ENCODE data around the gene TOMM7. TPM values are rescaled to one million over a fixed set of nuclear protein-coding genes. Genes with fewer than 3 reads are reported as not detected.

Gene TOMM7
- polyA plus RNA-seq, 1 of the 3 experiments (the other 2 are of a cell fraction), result 546 TPM

DNA sequence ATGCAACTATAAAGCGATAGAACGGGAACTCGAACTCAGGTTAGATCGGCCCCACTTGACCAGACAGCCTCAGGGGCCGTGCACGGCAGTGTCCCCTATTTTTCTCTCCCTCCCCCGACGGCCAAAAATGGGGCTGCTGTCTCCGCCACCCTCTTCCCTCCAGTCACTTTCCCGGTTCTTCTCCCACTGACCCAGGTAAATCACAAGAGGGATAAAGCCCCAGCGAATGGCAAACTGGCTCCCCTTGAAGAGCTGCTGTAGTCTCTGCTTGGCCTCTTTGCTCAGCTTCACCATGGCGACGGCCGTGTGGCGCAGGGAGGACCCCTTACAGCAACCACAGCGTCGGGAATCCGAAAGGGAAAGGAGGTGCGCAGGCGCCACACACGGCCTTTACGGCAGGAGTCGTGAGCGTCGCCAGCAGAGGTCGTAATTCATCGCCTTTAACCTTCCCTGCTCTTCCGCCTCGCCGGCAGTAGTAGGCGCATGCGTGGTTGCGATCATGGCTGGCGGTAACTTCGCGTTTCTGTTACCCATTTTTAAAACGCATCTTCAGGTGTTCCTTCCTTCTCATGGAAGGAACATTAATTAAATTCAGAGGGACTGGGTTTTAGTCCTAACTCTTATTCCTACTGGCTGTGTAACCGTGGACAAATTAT lies at the start of gene TOMM7 (continued):
- TF ChIP-seq YY1 (IDR thresholded peaks at IDR 0.05; ENCODE audit: low read depth), result peak; percentile 83; the same call in 1 of the 2 replicates
- TF ChIP-seq RXRA (IDR thresholded peaks at IDR 0.05; ENCODE audit: borderline replicate concordance, low read depth), result no peak
- TF ChIP-seq EZH2phosphoT487 (IDR thresholded peaks at IDR 0.05; ENCODE audit: borderline replicate concordance, low read depth), result no peak
- TF ChIP-seq, protein P1, sequence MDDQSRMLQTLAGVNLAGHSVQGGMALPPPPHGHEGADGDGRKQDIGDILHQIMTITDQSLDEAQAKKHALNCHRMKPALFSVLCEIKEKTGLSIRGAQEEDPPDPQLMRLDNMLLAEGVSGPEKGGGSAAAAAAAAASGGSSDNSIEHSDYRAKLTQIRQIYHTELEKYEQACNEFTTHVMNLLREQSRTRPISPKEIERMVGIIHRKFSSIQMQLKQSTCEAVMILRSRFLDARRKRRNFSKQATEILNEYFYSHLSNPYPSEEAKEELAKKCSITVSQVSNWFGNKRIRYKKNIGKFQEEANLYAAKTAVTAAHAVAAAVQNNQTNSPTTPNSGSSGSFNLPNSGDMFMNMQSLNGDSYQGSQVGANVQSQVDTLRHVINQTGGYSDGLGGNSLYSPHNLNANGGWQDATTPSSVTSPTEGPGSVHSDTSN (IDR thresholded peaks at IDR 0.05), result no peak
- no peak for TF ChIP-seq FOXJ3 (CRISPR knock-in tag; IDR thresholded peaks at IDR 0.05)
- TF ChIP-seq TAF1 (IDR thresholded peaks at IDR 0.05; ENCODE audit: borderline replicate concordance, low read depth, low read length), result peak; percentile 97
- TF ChIP-seq EP300 (IDR thresholded peaks at IDR 0.05; ENCODE audit: borderline replicate concordance in 1 of 2, low read depth in 1 of 2, low read length in 1 of 2), result no peak
- no peak for TF ChIP-seq JUND (IDR thresholded peaks at IDR 0.05)
- TF ChIP-seq TCF12 (IDR thresholded peaks at IDR 0.05), result no peak
- no peak for TF ChIP-seq FOSL2 (IDR thresholded peaks at IDR 0.05; ENCODE audit: borderline replicate concordance, low read depth)
- TF ChIP-seq FOXM1 (IDR thresholded peaks at IDR 0.05; ENCODE audit: low read depth), result no peak
- peak; percentile 99 for TF ChIP-seq NRF1 (IDR thresholded peaks at IDR 0.05; ENCODE audit: low read depth, low read length)

DNA sequence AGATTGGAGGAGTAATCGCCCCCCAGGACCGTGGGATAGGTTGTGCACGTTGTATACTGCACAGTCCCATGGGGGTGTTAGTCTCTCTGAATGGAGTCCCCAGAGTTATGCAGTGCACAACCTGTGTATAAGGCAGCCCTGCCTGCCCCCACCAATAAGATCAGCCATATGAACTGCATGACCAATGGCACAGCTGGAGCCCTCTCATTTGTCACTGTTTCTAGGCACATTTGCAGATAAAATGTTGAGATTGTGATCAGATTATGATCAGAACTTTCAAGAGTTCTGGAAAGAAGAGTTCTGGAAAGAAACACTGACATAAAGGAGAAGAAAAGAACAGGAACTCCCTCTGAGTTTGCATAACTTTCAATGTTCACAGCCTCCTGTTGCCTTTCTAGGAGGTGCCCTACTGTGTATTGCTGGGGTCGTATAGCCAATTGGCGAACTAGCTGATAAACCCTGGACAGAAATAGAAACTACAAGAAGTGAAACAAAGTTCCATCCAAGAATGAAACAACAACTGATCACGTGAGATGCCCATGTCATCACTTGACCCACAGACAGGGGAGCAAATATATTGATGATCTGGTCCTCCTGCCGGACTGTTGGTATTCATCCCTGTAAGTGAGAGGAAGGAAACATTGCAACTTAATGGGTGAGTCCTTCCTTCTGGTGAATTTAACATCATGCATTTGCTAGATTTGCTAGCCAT lies 49.6 kb upstream of the TOMM7 start:
- H3K27ac ChIP-seq (ENCODE audit: low read depth in 2 of 2, low read length in 1 of 2), result no peak overlapping the region
- ChIA-PET CTCF (interaction anchor here (0.9 to 1.0 kb wide), 2 partner anchors 12 to 80 kb away, joined by 3 read pairs; no protein-coding TSS in a partner anchor), POLR2A (no interaction called here)
- no peak overlapping the region for H3K4me3 ChIP-seq (ENCODE audit: low read depth in 2 of 2, low read length in 1 of 2)
- 6% methylated on average over 7 of the region's 7 CpGs for WGBS (ENCODE audit: low lambda C conversion rate)
- H3F3A ChIP-seq (replicated peaks; ENCODE audit: insufficient read depth), result no peaks in the 10 kb centered on the region
- DNase-seq, result no peak
- TF ChIP-seq SIN3A (IDR thresholded peaks at IDR 0.05; ENCODE audit: borderline replicate concordance, low read depth, low read length), result no peak
- peak; percentile 98 for TF ChIP-seq RFX5 (IDR thresholded peaks at IDR 0.05; ENCODE audit: low read length)
- no peak overlapping the region for H2AFZ ChIP-seq (ENCODE audit: low read depth)
- no peak overlapping the region for H3K9ac ChIP-seq
- H3K36me3 ChIP-seq (replicated peaks in 1 of 2; ENCODE audit: control insufficient read depth in 1 of 2, insufficient read depth in 2 of 2, low read length in 1 of 2), result no peaks in the 10 kb centered on the region
- no peaks in the 10 kb centered on the region for H3K9me3 ChIP-seq
- peaks cover 33% of the 10 kb centered on the region; the same call in 1 of the 2 replicates for H3K27me3 ChIP-seq (ENCODE audit: insufficient read depth)
- H3K4me2 ChIP-seq, result no peak overlapping the region
- no peaks in the 10 kb centered on the region for H4K20me1 ChIP-seq (ENCODE audit: insufficient read depth)
- H3K79me2 ChIP-seq (ENCODE audit: insufficient read depth), result no peaks in the 10 kb centered on the region
- no peaks in the 10 kb centered on the region for H3K4me1 ChIP-seq (ENCODE audit: control insufficient read depth in 1 of 2, insufficient read depth in 2 of 2, low read depth in 1 of 2, low read length in 1 of 2)
- H3K9me2 ChIP-seq, result no peaks in the 10 kb centered on the region

DNA sequence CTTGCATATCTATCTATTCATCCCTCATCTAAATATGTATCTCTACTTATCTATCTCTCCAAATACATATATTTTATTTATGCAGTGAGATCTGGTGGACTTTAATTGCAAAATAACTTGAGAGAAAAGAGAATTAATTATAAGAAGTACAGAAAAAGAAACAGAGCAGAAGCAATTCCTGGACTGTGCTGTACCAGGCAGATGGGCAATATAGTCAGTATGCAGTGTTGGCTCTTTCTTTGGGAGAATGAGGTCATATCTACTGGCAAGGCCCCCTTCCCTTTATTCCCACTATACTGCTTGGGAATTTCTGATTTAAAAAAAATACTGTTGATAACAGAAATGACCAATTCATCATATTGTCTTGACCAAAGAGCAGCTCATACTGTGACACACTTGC lies 49.0 kb upstream of the TOMM7 start:
- H3K9me3 ChIP-seq, result no peaks in the 10 kb centered on the region
- H3F3A ChIP-seq (replicated peaks; ENCODE audit: insufficient read depth), result no peaks in the 10 kb centered on the region
- no peak overlapping the region for H3K9ac ChIP-seq
- ChIA-PET POLR2A (no interaction called here), CTCF (interaction anchor here (0.9 to 1.0 kb wide), 2 partner anchors 11 to 80 kb away, joined by 3 read pairs; no protein-coding TSS in a partner anchor)
- H3K4me1 ChIP-seq (ENCODE audit: control insufficient read depth in 1 of 2, insufficient read depth in 2 of 2, low read depth in 1 of 2, low read length in 1 of 2), result no peaks in the 10 kb centered on the region
- no peaks in the 10 kb centered on the region for H3K36me3 ChIP-seq (replicated peaks in 1 of 2; ENCODE audit: control insufficient read depth in 1 of 2, insufficient read depth in 2 of 2, low read length in 1 of 2)
- H4K20me1 ChIP-seq (ENCODE audit: insufficient read depth), result no peaks in the 10 kb centered on the region
- no peak overlapping the region for H3K4me2 ChIP-seq
- H3K9me2 ChIP-seq, result no peaks in the 10 kb centered on the region
- no peak overlapping the region for H3K4me3 ChIP-seq (ENCODE audit: low read depth in 2 of 2, low read length in 1 of 2)
- H2AFZ ChIP-seq (ENCODE audit: low read depth), result no peak overlapping the region
- H3K27ac ChIP-seq (ENCODE audit: low read depth in 2 of 2, low read length in 1 of 2), result no peak overlapping the region
- peaks cover 30% of the 10 kb centered on the region; the same call in 1 of the 2 replicates for H3K27me3 ChIP-seq (ENCODE audit: insufficient read depth)
- no peak for TF ChIP-seq JUND (IDR thresholded peaks at IDR 0.05)
- TF ChIP-seq, protein P2, sequence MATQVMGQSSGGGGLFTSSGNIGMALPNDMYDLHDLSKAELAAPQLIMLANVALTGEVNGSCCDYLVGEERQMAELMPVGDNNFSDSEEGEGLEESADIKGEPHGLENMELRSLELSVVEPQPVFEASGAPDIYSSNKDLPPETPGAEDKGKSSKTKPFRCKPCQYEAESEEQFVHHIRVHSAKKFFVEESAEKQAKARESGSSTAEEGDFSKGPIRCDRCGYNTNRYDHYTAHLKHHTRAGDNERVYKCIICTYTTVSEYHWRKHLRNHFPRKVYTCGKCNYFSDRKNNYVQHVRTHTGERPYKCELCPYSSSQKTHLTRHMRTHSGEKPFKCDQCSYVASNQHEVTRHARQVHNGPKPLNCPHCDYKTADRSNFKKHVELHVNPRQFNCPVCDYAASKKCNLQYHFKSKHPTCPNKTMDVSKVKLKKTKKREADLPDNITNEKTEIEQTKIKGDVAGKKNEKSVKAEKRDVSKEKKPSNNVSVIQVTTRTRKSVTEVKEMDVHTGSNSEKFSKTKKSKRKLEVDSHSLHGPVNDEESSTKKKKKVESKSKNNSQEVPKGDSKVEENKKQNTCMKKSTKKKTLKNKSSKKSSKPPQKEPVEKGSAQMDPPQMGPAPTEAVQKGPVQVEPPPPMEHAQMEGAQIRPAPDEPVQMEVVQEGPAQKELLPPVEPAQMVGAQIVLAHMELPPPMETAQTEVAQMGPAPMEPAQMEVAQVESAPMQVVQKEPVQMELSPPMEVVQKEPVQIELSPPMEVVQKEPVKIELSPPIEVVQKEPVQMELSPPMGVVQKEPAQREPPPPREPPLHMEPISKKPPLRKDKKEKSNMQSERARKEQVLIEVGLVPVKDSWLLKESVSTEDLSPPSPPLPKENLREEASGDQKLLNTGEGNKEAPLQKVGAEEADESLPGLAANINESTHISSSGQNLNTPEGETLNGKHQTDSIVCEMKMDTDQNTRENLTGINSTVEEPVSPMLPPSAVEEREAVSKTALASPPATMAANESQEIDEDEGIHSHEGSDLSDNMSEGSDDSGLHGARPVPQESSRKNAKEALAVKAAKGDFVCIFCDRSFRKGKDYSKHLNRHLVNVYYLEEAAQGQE (IDR thresholded peaks at IDR 0.05; ENCODE audit: low read depth, low read length), result no peak
- no peak for TF ChIP-seq FOSL2 (IDR thresholded peaks at IDR 0.05; ENCODE audit: borderline replicate concordance, low read depth)
- TF ChIP-seq EZH2phosphoT487 (IDR thresholded peaks at IDR 0.05; ENCODE audit: borderline replicate concordance, low read depth), result no peak
- no peak for DNase-seq
- no peaks in the 10 kb centered on the region for H3K79me2 ChIP-seq (ENCODE audit: insufficient read depth)
